PFSK-1 (cell line): ENCODE measurements around the gene SLC19A1.

Source experiments
- FOXP2 ChIP-seq: optimal IDR thresholded peaks from 2 replicates; pipeline ENCODE3; 2011; ENCODE audit warnings: borderline replicate concordance, control low read depth, inconsistent platforms; ENCODE audit not compliant: insufficient read depth; ENCODE audit errors: extremely low read length, extremely low read depth
- POLR2AphosphoS5 ChIP-seq: IDR thresholded peaks from 2 replicates; pipeline ENCODE4 v1.6.1; 2012; ENCODE audit warnings: low read depth, mild to moderate bottlenecking, control low read depth, low read length, moderate library complexity
- REST ChIP-seq, 2 experiments: IDR thresholded peaks; 2 replicates each; pipeline versions ENCODE4 v1.6.1 to v1.8.0; 2011 to 2012; ENCODE audit warnings: low read depth in 2 of 2, low read length in 2 of 2, control low read depth in 1 of 2, inconsistent platforms in 1 of 2, mild to moderate bottlenecking in 1 of 2, moderate library complexity in 1 of 2; ENCODE audit not compliant: insufficient read depth in 1 of 2
- SIN3A ChIP-seq: IDR thresholded peaks from 2 replicates; pipeline ENCODE4 v1.6.1; 2012; ENCODE audit warnings: mild to moderate bottlenecking, low read length, moderate library complexity, borderline replicate concordance; ENCODE audit not compliant: insufficient read depth
- TAF1 ChIP-seq: IDR thresholded peaks from 2 replicates; pipeline ENCODE4 v1.6.1; 2012; ENCODE audit warnings: low read length, control low read depth, borderline replicate concordance; ENCODE audit not compliant: insufficient read depth

Gene SLC19A1

DNA sequence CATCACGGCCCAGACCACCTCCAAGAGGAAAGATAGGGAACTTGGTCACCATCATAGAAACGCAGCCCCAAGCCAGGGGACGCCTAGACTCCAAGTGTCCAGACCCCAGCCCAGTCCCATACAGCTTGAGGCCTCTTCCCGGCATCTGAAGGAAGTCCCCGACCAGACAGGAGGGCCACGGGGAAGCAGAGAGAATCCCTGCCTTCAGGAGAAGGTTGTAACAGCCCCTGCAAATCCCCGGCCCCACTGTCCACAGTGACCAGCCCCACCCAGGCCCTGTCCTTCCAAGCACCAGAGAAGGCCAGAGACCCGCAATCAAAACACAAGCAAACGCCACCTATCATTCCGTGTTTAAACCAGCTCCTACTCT, 1.7 kb downstream of the SLC19A1 start:
- TF ChIP-seq REST (IDR thresholded peaks at IDR 0.05; ENCODE audit: insufficient read depth in 1 of 2, low read depth in 2 of 2, low read length in 2 of 2) (no peak), FOXP2 (no peak), POLR2AphosphoS5 (no peak), TAF1 (no peak), SIN3A (no peak)

GRCh38 chr21:45539796-45540600, 2.2 kb downstream of the SLC19A1 start:
- TF ChIP-seq SIN3A (no peak), TAF1 (no peak), FOXP2 (no peak), POLR2AphosphoS5 (no peak), REST (IDR thresholded peaks at IDR 0.05; ENCODE audit: insufficient read depth in 1 of 2, low read depth in 2 of 2, low read length in 2 of 2) (no peak)

- TF ChIP-seq SIN3A (no peak), POLR2AphosphoS5 (no peak), FOXP2 (no peak)
Measured at GRCh38 chr21:45539046-45539795, 3.0 kb downstream of the SLC19A1 start.

DNA sequence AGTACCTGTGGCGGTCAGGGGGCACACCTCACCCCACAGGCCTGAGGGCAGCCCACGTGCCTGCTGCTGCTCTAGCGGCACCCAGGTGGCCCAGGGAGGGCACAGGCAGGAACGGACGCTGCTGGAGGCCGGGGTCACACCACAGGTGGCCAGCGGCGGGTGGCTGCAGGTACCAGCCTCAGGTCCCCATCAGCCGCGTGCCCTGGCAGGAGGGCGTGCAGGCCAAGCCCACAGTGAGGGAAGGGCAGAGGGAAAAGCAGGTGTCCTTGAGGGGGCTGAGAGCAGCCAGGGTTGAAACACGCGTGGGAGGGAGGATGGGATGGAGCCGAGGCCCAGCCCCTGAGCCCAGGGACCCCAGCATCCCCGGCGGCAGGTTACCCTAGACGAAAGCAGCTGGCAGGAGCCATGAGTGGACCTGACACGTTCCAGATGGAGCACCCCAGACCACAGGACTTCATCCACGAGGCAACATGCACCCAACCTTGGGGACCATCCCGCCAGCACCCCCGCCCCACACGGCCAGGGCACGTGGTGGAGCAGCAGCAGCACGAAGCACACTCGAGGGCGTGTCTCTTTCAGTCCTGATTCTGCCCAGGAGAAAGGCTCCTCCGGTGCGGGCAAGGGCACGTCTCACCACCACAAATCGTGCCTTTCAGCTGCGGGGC, 3.7 kb downstream of the SLC19A1 start:
- no peak for TF ChIP-seq TAF1

DNA sequence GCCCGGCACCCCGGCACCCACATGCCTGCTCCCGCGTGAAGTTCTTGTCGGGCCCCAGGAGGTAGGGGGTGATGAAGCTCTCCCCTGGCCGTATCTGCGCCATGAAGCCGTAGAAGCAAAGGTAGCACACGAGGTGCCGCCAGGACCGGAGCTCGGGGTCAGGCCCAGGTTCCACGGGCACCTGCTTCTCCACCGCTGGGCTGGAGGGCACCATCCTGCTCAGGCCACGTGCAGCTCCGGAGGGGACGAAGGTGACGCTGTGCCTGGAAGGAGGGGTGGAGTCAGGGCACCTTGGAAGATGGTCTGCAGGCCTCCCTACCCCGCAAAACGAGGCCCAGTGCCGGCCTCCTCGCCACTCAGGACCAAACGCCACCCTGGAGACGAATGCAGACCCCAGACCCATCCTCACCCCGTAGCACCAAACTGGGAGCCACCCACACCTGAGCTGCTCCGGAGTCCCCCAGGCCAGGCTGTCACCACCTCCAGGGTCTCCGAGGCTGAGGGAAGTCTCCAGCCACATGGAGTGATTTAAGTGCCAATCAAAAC, 4.4 kb downstream of the SLC19A1 start:
- TF ChIP-seq SIN3A (no peak), REST (IDR thresholded peaks at IDR 0.05; ENCODE audit: insufficient read depth in 1 of 2, low read depth in 2 of 2, low read length in 2 of 2) (no peak), TAF1 (no peak), FOXP2 (no peak), POLR2AphosphoS5 (no peak)
